ENCODE measurements around the gene HS1BP3. TPM values are rescaled to one million over a fixed set of nuclear protein-coding genes. Genes with fewer than 3 reads are reported as not detected.

HS1BP3 gene
- total and polyA plus RNA-seq, 2 donors (not counting 3 experiments of a cell fraction or from before 2014, with no cell fraction given) = 27.4 to 33.1 TPM

DNA sequence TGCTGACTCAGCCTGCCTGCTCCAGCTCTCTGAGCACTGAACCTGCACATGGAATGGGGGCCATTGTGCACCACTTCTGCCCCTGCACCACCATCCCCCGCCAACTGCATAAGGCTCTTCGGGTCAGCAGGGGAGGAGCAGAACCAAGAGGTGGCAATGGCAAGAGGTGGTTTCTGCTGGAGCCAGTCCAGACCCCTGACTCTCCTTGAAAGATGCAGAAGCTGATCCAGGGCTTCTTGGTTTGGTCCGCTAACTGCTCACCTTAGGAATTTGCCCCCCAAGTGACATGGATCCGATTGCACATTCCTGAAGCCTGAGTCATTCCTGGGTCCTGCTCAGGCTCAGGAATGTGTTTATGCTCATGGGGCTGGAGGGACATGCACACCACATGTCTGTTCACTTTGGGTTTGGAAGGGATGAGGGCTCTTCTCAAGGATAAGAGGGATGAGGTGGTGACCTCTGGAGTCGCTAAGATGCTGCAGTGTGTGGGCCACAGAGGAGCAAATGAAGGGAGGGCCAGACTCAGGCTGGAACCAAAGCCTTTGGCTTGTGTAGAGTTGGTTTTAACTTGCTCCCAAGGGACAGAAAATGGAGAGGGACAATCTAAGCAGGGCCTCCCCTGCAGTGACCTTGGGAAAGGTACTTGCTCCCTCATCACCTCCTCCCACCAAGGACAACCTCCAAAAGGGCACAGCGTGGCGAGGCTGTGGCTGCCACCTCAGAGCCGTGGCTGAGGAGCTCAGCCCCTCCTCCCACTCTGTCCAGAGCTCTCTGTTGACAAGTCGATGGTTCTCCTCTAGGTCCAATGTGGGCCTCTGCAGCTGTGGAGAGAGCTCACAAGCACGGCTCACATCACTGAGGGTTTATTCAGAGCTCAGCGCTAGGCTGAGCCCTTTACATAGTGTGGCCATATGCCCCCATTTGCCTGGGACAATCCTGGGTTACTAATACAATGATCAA, 66.2 kb downstream of the HS1BP3 start:
- Histone ChIP-seq H2AFZ (ENCODE audit: low read depth, low read length) (no peak overlapping the region), H3K9ac (replicated peaks; ENCODE audit: extremely low read depth, insufficient read depth, low read length) (peak overlapping the region; percentile 33)

More for the DNA sequence above, 66.2 kb downstream of the HS1BP3 start:
- H3K27me3 ChIP-seq (ENCODE audit: control insufficient read depth in 2 of 2, insufficient read depth in 2 of 2, low read length in 2 of 2) = no peaks in the 10 kb centered on the region
- POLR2A ChIA-PET = interaction anchor here (0.8 to 3.8 kb wide), 6 partner anchors 11 to 137 kb away, joined by 4 to 19 read pairs (median 4); partner anchors contain the start of gene RHOB
- H3K36me3 ChIP-seq (ENCODE audit: control insufficient read depth in 2 of 2, extremely low read depth in 1 of 2, insufficient read depth in 2 of 2, low read length in 2 of 2) = no peaks in the 10 kb centered on the region
- H3K4me3 ChIP-seq (replicated peaks in 1 of 3; ENCODE audit: insufficient read depth in 1 of 3, low read depth in 1 of 3, low read length in 3 of 3) = no peak overlapping the region
- dilution Hi-C loops (cut with MboI; ENCODE audit: extremely low pct_ligation_motif_present, low sequenced_read_pairs) (no loop called here), intact Hi-C loops (cut with micrococcal nuclease) (loop anchor here (1.0 kb wide), 2 partner anchors 13 to 27 kb away; no protein-coding TSS in a partner anchor)
- H3K27ac ChIP-seq (ENCODE audit: insufficient read depth, low read depth, low read length) = peak overlapping the region; percentile 76
- H3K9me1 ChIP-seq (replicated peaks; ENCODE audit: control insufficient read depth, extremely low read depth, insufficient read depth, low read length) = no peaks in the 10 kb centered on the region
- H3K79me2 ChIP-seq (ENCODE audit: control insufficient read depth, insufficient read depth, low read length) = no peaks in the 10 kb centered on the region
- FAIRE-seq = peak; percentile 98
- TF ChIP-seq POLR2A (IDR thresholded peaks at IDR 0.05; ENCODE audit: low read depth, low read length) (peak; percentile 24), EZH2 (IDR thresholded peaks at IDR 0.05; ENCODE audit: borderline replicate concordance, low read depth, low read length, severe bottlenecking) (no peak), GATA2 (IDR thresholded peaks at IDR 0.05; ENCODE audit: insufficient read depth, insufficient read length, low read depth, low read length) (no peak), JUN (IDR thresholded peaks at IDR 0.05; ENCODE audit: borderline replicate concordance, insufficient read depth, insufficient read length, low read depth) (peak; percentile 90), FOS (IDR thresholded peaks at IDR 0.05; ENCODE audit: borderline replicate concordance, insufficient read depth, low read length) (peak; percentile 86), MAX (IDR thresholded peaks at IDR 0.05; ENCODE audit: insufficient read depth, insufficient read length) (peak; percentile 57), POLR2AphosphoS5 (IDR thresholded peaks at IDR 0.05; ENCODE audit: insufficient read depth, low read depth, low read length) (peak; percentile 87), MYC (IDR thresholded peaks at IDR 0.05; ENCODE audit: low read depth, low read length) (no peak), CTCF (IDR thresholded peaks at IDR 0.05; ENCODE audit: extremely low read depth in 1 of 2, insufficient read depth in 1 of 2, low read depth in 1 of 2, low read length in 2 of 2) (no peak)
- CTCF ChIA-PET = interaction anchor here (0.8 to 1.4 kb wide), 4 partner anchors 9 to 140 kb away, joined by 3 to 5 read pairs (median 4); no protein-coding TSS in a partner anchor
- no peak overlapping the region for H3K4me2 ChIP-seq (ENCODE audit: insufficient read depth, low read length)
- H4K20me1 ChIP-seq (replicated peaks; ENCODE audit: control insufficient read depth, extremely low read depth, insufficient read depth, low read length) = no peaks in the 10 kb centered on the region
- H3K9me3 ChIP-seq (replicated peaks; ENCODE audit: control insufficient read depth, insufficient read depth, low read length) = no peaks in the 10 kb centered on the region
- TSS peak; percentile 50 for BruUV-seq (replicated peaks)
- H3K4me1 ChIP-seq (ENCODE audit: control insufficient read depth, extremely low read depth, insufficient read depth, low read length) = peaks cover 44% of the 10 kb centered on the region
- DNase-seq (ENCODE audit: low read depth, low spot score) = peak; percentile 89
